H9 (cell line): ENCODE measurements around the gene MAOA. TPM values are rescaled to one million over a fixed set of nuclear protein-coding genes. Genes with fewer than 3 reads are reported as not detected.

Source experiments
- DNase-seq: peaks from one replicate; pipeline ENCODE4 v3.0.0-alpha.2; 2017
- H2AFZ ChIP-seq: one replicate; pipeline ENCODE4 v1.6.1; 2013; ENCODE audit warnings: mild to moderate bottlenecking, low read length, control low read depth, moderate library complexity
- H2AK5ac ChIP-seq: 2 replicates; pipeline ENCODE4 v1.6.1; 2013; ENCODE audit warnings: low read length, control low read depth, mixed read lengths; ENCODE audit not compliant: insufficient read length
- H2BK120ac ChIP-seq: one replicate; pipeline ENCODE4 v1.6.1; 2013; ENCODE audit warnings: low read depth, mild to moderate bottlenecking, low read length, control low read depth, inconsistent platforms; ENCODE audit not compliant: poor library complexity, severe bottlenecking
- H2BK12ac ChIP-seq: 2 replicates; pipeline ENCODE4 v1.6.1; 2013; ENCODE audit warnings: low read length, control low read depth, mixed read lengths, low read depth; ENCODE audit not compliant: insufficient read length
- H2BK15ac ChIP-seq: 2 replicates; pipeline ENCODE4 v1.6.1; 2013; ENCODE audit warnings: low read depth, low read length, control low read depth
- H2BK20ac ChIP-seq: one replicate; pipeline ENCODE4 v1.6.1; 2013; ENCODE audit warnings: low read depth, mild to moderate bottlenecking, low read length, control low read depth, inconsistent platforms; ENCODE audit not compliant: poor library complexity, severe bottlenecking
- H2BK5ac ChIP-seq: 2 replicates; pipeline ENCODE4 v1.6.1; 2013; ENCODE audit warnings: low read length, control low read depth, mixed read lengths; ENCODE audit not compliant: insufficient read length
- H3K14ac ChIP-seq: 2 replicates; pipeline ENCODE4 v1.6.1; 2013; ENCODE audit warnings: low read length, control low read depth; ENCODE audit not compliant: insufficient read depth
- H3K18ac ChIP-seq: 2 replicates; pipeline ENCODE4 v1.6.1; 2013; ENCODE audit warnings: low read depth, mild to moderate bottlenecking, mixed read lengths, low read length, control low read depth; ENCODE audit not compliant: insufficient read length
- H3K23ac ChIP-seq: 2 replicates; pipeline ENCODE4 v1.6.1; 2013; ENCODE audit warnings: low read length, control low read depth, mixed read lengths, low read depth; ENCODE audit not compliant: insufficient read length
- H3K23me2 ChIP-seq: 2 replicates; pipeline ENCODE4 v1.6.1; 2013; ENCODE audit warnings: low read depth, mild to moderate bottlenecking, mixed read lengths, low read length, control low read depth; ENCODE audit not compliant: insufficient read length, poor library complexity, severe bottlenecking
- H3K27ac ChIP-seq: 2 replicates; pipeline ENCODE4 v1.5.1; 2013; ENCODE audit warnings: low read length, control low read depth, mixed read lengths, low read depth; ENCODE audit not compliant: insufficient read length
- H3K27me3 ChIP-seq: 2 replicates; pipeline ENCODE4 v1.6.1; 2013; ENCODE audit warnings: low read length, control low read depth, inconsistent platforms; ENCODE audit not compliant: insufficient read depth
- H3K4ac ChIP-seq: 2 replicates; pipeline ENCODE4 v1.6.1; 2013; ENCODE audit warnings: low read depth, mild to moderate bottlenecking, control low read depth, inconsistent platforms, low read length, moderate library complexity
- H3K4me1 ChIP-seq: 2 replicates; pipeline ENCODE4 v1.6.1; 2013; ENCODE audit warnings: low read length, control low read depth, inconsistent platforms; ENCODE audit not compliant: insufficient read depth
- H3K4me2 ChIP-seq: 2 replicates; pipeline ENCODE4 v1.6.1; 2013; ENCODE audit warnings: low read length, control low read depth, mixed read lengths; ENCODE audit not compliant: insufficient read length, insufficient read depth
- H3K56ac ChIP-seq: 2 replicates; pipeline ENCODE4 v1.6.1; 2013; ENCODE audit warnings: low read depth, mild to moderate bottlenecking, mixed read lengths, low read length, control low read depth; ENCODE audit not compliant: insufficient read length
- H3K79me1 ChIP-seq: 2 replicates; pipeline ENCODE4 v1.6.1; 2013; ENCODE audit warnings: low read depth, mild to moderate bottlenecking, moderate library complexity, low read length, control low read depth, inconsistent platforms; ENCODE audit not compliant: insufficient read depth, poor library complexity, severe bottlenecking
- H3K79me2 ChIP-seq: 2 replicates; pipeline ENCODE4 v1.6.1; 2013; ENCODE audit warnings: low read length, control low read depth, inconsistent platforms; ENCODE audit not compliant: insufficient read depth
- H3K9ac ChIP-seq: 2 replicates; pipeline ENCODE4 v1.6.1; 2013; ENCODE audit warnings: low read length, control low read depth, mixed read lengths; ENCODE audit not compliant: insufficient read length; ENCODE audit errors: extremely low read depth
- H3K9me3 ChIP-seq: one replicate; pipeline ENCODE4 v1.6.1; 2013; ENCODE audit warnings: low read depth, low read length, inconsistent platforms; ENCODE audit not compliant: control insufficient read depth
- H3T11ph ChIP-seq: one replicate; pipeline ENCODE4 v1.6.1; 2013; ENCODE audit warnings: mild to moderate bottlenecking, low read length, control low read depth, inconsistent platforms
- H4K20me1 ChIP-seq: one replicate; pipeline ENCODE4 v1.6.1; 2013; ENCODE audit not compliant: control insufficient read depth, insufficient read length, insufficient read depth
- H4K5ac ChIP-seq: 2 replicates; pipeline ENCODE4 v1.6.1; 2013; ENCODE audit warnings: low read depth, mild to moderate bottlenecking, mixed read lengths, low read length, control low read depth; ENCODE audit not compliant: insufficient read length
- H4K8ac ChIP-seq: replicated peaks from 2 replicates; pipeline ENCODE4 v1.6.1; 2013; ENCODE audit warnings: low read length, control low read depth, mixed read lengths, low read depth; ENCODE audit not compliant: insufficient read length
- H4K91ac ChIP-seq: 2 replicates; pipeline ENCODE4 v1.6.1; 2013; ENCODE audit warnings: low read depth, mild to moderate bottlenecking, moderate library complexity, mixed read lengths, low read length, control low read depth; ENCODE audit not compliant: insufficient read length
- H3K27ac Mint-ChIP-seq, 3 experiments: 2 replicates in 2 of 3; 3 replicates in 1 of 3; pipeline ENCODE4 v1.8.0; 2020 to 2021; ENCODE audit warnings: mixed read lengths in 3 of 3, mild to moderate bottlenecking in 1 of 3, moderate library complexity in 1 of 3
- H3K27me3 Mint-ChIP-seq: 2 replicates; pipeline ENCODE4 v1.8.0; 2021; ENCODE audit warnings: low read depth, mild to moderate bottlenecking, moderate library complexity, mixed read lengths
- H3K36me3 Mint-ChIP-seq, 3 experiments: 2 replicates in 2 of 3; 3 replicates in 1 of 3; pipeline ENCODE4 v1.8.0; 2020 to 2021; ENCODE audit warnings: low read depth in 3 of 3, mixed read lengths in 3 of 3; ENCODE audit not compliant: insufficient read depth in 1 of 3
- H3K4me1 Mint-ChIP-seq, 2 experiments: 2 replicates each; pipeline ENCODE4 v1.8.0; 2020; ENCODE audit warnings: mixed read lengths in 2 of 2
- H3K4me3 Mint-ChIP-seq, 2 experiments: 2 replicates in 1 of 2; 3 replicates in 1 of 2; pipeline ENCODE4 v1.8.0; 2020 to 2021; ENCODE audit warnings: mild to moderate bottlenecking in 2 of 2, mixed read lengths in 2 of 2, moderate library complexity in 1 of 2
- H3K9me3 Mint-ChIP-seq, 2 experiments: 2 replicates in 1 of 2; 3 replicates in 1 of 2; pipeline ENCODE4 v1.8.0; 2020; ENCODE audit warnings: mild to moderate bottlenecking in 2 of 2, mixed read lengths in 2 of 2, moderate library complexity in 1 of 2
- CTCF ChIP-seq: fragments of 200-600 bp; sonication (generic); conservative IDR thresholded peaks from 3 replicates; pipeline ENCODE4 v1.8.0; 2021; ENCODE audit warnings: antibody characterized with exemption, mild to moderate bottlenecking
- WGBS: extraction: QIAGEN DNeasy Blood & Tissue Kit; methylation state at CpG from one replicate; pipeline ENCODE4 v1.1.7; 2013; ENCODE audit warnings: missing lambda C conversion rate, low lambda C conversion rate, mixed read lengths; ENCODE audit not compliant: insufficient read length; ENCODE audit errors: extremely low coverage; 5-methylcytosine and 5-hydroxymethylcytosine counted together
- total RNA-seq: library from RNA; stranded (reverse); gene quantifications from 2 replicates; pipeline ENCODE4 v1.2.1, GENCODE V29; 2021

Gene MAOA
- total RNA-seq, 1 experiment from 2014 or later = 0.28 TPM

GRCh38 chrX:43646800-43647199 lies 9.3 kb upstream of the MAOA start:
- Mint-ChIP-seq H3K27me3 (no peaks in the 10 kb centered on the region; the same call in 1 of the 2 replicates), H3K4me1 (peaks cover 4 to 9% of the 10 kb centered on the region in 2 experiments; a peak in 3 of 4 replicates), H3K27ac (no peak overlapping the region), H3K9me3 (peaks cover 13 to 35% of the 10 kb centered on the region in 2 experiments), H3K36me3 (peaks cover 0 to 4% (median 0%) of the 10 kb centered on the region in 3 experiments; a peak in 2 of 7 replicates), H3K4me3 (no peak overlapping the region)
- Histone ChIP-seq H3K9ac (no peak overlapping the region), H3K56ac (no peak overlapping the region), H3K27ac (no peak overlapping the region), H3K14ac (no peak overlapping the region), H4K8ac (no peak overlapping the region), H2BK15ac (no peak overlapping the region), H2AK5ac (no peak overlapping the region), H3K27me3 (no peaks in the 10 kb centered on the region), H3K9me3 (no peaks in the 10 kb centered on the region), H3T11ph (no peak overlapping the region), H3K18ac (no peak overlapping the region), H2BK120ac (no peak overlapping the region), H3K4me1 (no peaks in the 10 kb centered on the region), H3K79me1 (no peaks in the 10 kb centered on the region), H3K4ac (no peak overlapping the region), H2BK20ac (no peak overlapping the region), H2BK12ac (no peak overlapping the region), H2AFZ (no peak overlapping the region), H2BK5ac (no peak overlapping the region), H4K5ac (no peak overlapping the region), H3K23me2 (no peaks in the 10 kb centered on the region), H4K20me1 (no peaks in the 10 kb centered on the region), H4K91ac (no peak overlapping the region), H3K23ac (no peak overlapping the region), H3K79me2 (no peaks in the 10 kb centered on the region), H3K4me2 (no peak overlapping the region)
- no CpG with 5 or more reads among the region's 3 CpGs for WGBS
- TF ChIP-seq CTCF = no peak
- no peak for DNase-seq
